Endothelial cell of umbilical vein (primary cell): Measurements from ENCODE around the gene HDHD2. TPM values are rescaled to one million over a fixed set of nuclear protein-coding genes. Genes with fewer than 3 reads are reported as not detected.
"Not testable (repeated sequence)": the region's sequence is repeated elsewhere in the genome, so short reads cannot be mapped to it uniquely, and the experiment has no call there.

Source experiments
- BruUV-seq: library from RNA; stranded (reverse); fragments of 400-500 nt; replicated peaks from 2 replicates; lab custom pipeline; 2021; lab: Mats Ljungman, UMichigan
- CTCF ChIA-PET: fragments of 300-600, 350-600 bp; sonication (Branson Sonifier 250); formaldehyde crosslinking; loops from one replicate; lab custom pipeline; 2021; ENCODE audit warnings: antibody characterized with exemption, inconsistent platforms; lab: Charles Lee
- POLR2A ChIA-PET: fragments of 300-600, 350-600 bp; sonication (Branson Sonifier 250); formaldehyde crosslinking; loops from one replicate; lab custom pipeline; 2021; ENCODE audit warnings: antibody characterized with exemption, inconsistent platforms; lab: Charles Lee
- DNase-seq: peaks from one replicate; pipeline ENCODE4 v3.0.0-alpha.2; 2011; ENCODE audit warnings: low read depth, low spot score
- FAIRE-seq: peaks from 2 replicates; lab custom pipeline; 2011; peaks lifted over from hg19 to GRCh38; lab: Jason Lieb, UNC
- H2AFZ ChIP-seq: 2 replicates; pipeline ENCODE4 v1.6.0; 2012; ENCODE audit warnings: low read depth, low read length, control low read depth, inconsistent platforms
- H3K27ac ChIP-seq: 2 replicates; pipeline ENCODE4 v1.5.1; 2011; ENCODE audit warnings: low read depth, mild to moderate bottlenecking, control low read depth, low read length, moderate library complexity; ENCODE audit not compliant: insufficient read depth
- H3K27me3 ChIP-seq, 2 experiments: 2 replicates each; pipeline versions ENCODE4 v1.6.0 to v1.6.1; 2011; ENCODE audit warnings: low read length in 2 of 2, mixed read lengths in 1 of 2; ENCODE audit not compliant: control insufficient read depth in 2 of 2, insufficient read depth in 2 of 2
- H3K36me3 ChIP-seq, 2 experiments: 2 replicates in 1 of 2; 3 replicates in 1 of 2; pipeline ENCODE4 v1.5.1; 2011; ENCODE audit warnings: low read length in 2 of 2, mild to moderate bottlenecking in 1 of 2, moderate library complexity in 1 of 2; ENCODE audit not compliant: control insufficient read depth in 2 of 2, insufficient read depth in 2 of 2; ENCODE audit errors: extremely low read depth in 1 of 2
- H3K4me1 ChIP-seq: 3 replicates; pipeline ENCODE4 v1.5.1; 2011; ENCODE audit warnings: mild to moderate bottlenecking, low read length; ENCODE audit not compliant: control insufficient read depth, insufficient read depth; ENCODE audit errors: extremely low read depth
- H3K4me2 ChIP-seq: 2 replicates; pipeline ENCODE4 v1.6.1; 2011; ENCODE audit warnings: low read length, control low read depth, mixed read lengths; ENCODE audit not compliant: insufficient read depth
- H3K4me3 ChIP-seq, 3 experiments: fragments of 200-600 bp in 1 of 3; sonication (generic), shearing (Covaris generic) in 1 of 3; replicated peaks in 1 of 3; 2 replicates each; pipeline ENCODE4 v1.5.1; 2011 to 2016; ENCODE audit warnings: control low read depth in 3 of 3, low read length in 3 of 3, mild to moderate bottlenecking in 2 of 3, inconsistent platforms in 1 of 3, low read depth in 1 of 3, moderate library complexity in 1 of 3; ENCODE audit not compliant: insufficient read depth in 1 of 3
- H3K79me2 ChIP-seq: 2 replicates; pipeline ENCODE4 v1.6.0; 2012; ENCODE audit warnings: low read length, inconsistent platforms; ENCODE audit not compliant: control insufficient read depth, insufficient read depth
- H3K9ac ChIP-seq: replicated peaks from 2 replicates; pipeline ENCODE3; 2011; ENCODE audit warnings: low read length, control low read depth; ENCODE audit not compliant: insufficient read depth; ENCODE audit errors: extremely low read depth
- H3K9me1 ChIP-seq: replicated peaks from 3 replicates; pipeline ENCODE4 v1.6.0; 2011; ENCODE audit warnings: mild to moderate bottlenecking, low read length; ENCODE audit not compliant: control insufficient read depth, insufficient read depth; ENCODE audit errors: extremely low read depth
- H3K9me3 ChIP-seq: replicated peaks from 2 replicates; pipeline ENCODE4 v1.5.1; 2012; ENCODE audit warnings: low read length, inconsistent platforms; ENCODE audit not compliant: control insufficient read depth, insufficient read depth
- H4K20me1 ChIP-seq: replicated peaks from 2 replicates; pipeline ENCODE3; 2011; ENCODE audit warnings: mild to moderate bottlenecking, low read length; ENCODE audit not compliant: control insufficient read depth, insufficient read depth; ENCODE audit errors: extremely low read depth
- FOS ChIP-seq: IDR thresholded peaks from 2 replicates; pipeline ENCODE4 v1.6.1; 2011; ENCODE audit warnings: mild to moderate bottlenecking, low read length, moderate library complexity, borderline replicate concordance; ENCODE audit not compliant: insufficient read depth
- GATA2 ChIP-seq: IDR thresholded peaks from 2 replicates; pipeline ENCODE4 v1.7.0; 2011; ENCODE audit warnings: low read depth, mild to moderate bottlenecking, moderate library complexity, mixed read lengths, low read length; ENCODE audit not compliant: insufficient read length, insufficient read depth
- JUN ChIP-seq: IDR thresholded peaks from 2 replicates; pipeline ENCODE4 v1.6.1; 2011; ENCODE audit warnings: borderline replicate concordance, low read depth; ENCODE audit not compliant: insufficient read length, insufficient read depth
- MYC ChIP-seq: IDR thresholded peaks from one replicate; pipeline ENCODE4 v1.6.1; 2011; ENCODE audit warnings: mild to moderate bottlenecking, low read depth, low read length
- POLR2AphosphoS5 ChIP-seq: IDR thresholded peaks from 2 replicates; pipeline ENCODE4 v1.6.1; 2012; ENCODE audit warnings: low read depth, mild to moderate bottlenecking, control low read depth, low read length, moderate library complexity; ENCODE audit not compliant: insufficient read depth
- dilution Hi-C: fragments of 300-500 bp; cut with MboI; formaldehyde crosslinking; loops from one replicate; pipeline ENCODE4 v1.15.0; 2019; ENCODE audit warnings: low sequenced_read_pairs; ENCODE audit not compliant: extremely low pct_ligation_motif_present
- intact Hi-C: fragments of 100-400 bp; cut with micrococcal nuclease; formaldehyde crosslinking; loops from one replicate; pipeline ENCODE4 v1.10.0; 2022
- polyA plus RNA-seq, 4 experiments: library from polyadenylated mRNA; depleted of rRNA in 3 of 4; stranded (reverse) in 3 of 4; unstranded in 1 of 4; fragments of >200 nt; gene quantifications; 2 replicates each; pipeline versions ENCODE4 v1.2.1 to v1.2.3, GENCODE V29; 2011 to 2012; ENCODE audit warnings: missing spikeins in 1 of 4
- total RNA-seq: library from RNA; stranded (reverse); gene quantifications from 2 replicates; pipeline ENCODE4 v1.2.3, GENCODE V29; 2021
- TF ChIP-seq, protein P1 (sequence below), 2 donors: IDR thresholded peaks; 1 replicate in 1 of 2; 2 replicates in 1 of 2; pipeline ENCODE4 v1.5.1; 2011; ENCODE audit warnings: low read length in 2 of 2, mild to moderate bottlenecking in 2 of 2, moderate library complexity in 2 of 2, control low read depth in 1 of 2, inconsistent platforms in 1 of 2, low read depth in 1 of 2; ENCODE audit not compliant: insufficient read depth in 1 of 2; ENCODE audit errors: extremely low read depth in 1 of 2

The HDHD2 gene
- total and polyA plus RNA-seq, 2 donors (not counting 3 experiments of a cell fraction or from before 2014, with no cell fraction given), result 3.5 to 18.7 TPM

DNA sequence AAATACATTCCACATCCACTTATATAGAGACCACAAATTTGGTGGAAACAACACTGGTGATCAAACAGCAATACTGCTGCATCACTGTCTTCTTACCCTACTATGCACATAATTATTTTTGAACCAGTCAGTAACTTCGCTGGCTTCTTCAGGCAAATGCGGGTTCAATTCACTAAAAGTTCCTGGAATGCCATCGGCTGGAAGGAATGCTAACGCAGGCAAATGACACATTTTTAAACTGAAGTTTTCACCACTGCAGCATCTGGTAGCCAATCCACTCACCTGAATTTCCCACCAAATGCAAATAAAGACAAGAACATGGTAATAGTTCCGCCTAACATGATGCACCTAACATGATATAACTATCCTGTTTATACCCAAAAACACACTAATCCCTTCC lies 10.0 kb upstream of the HDHD2 start:
- POLR2A ChIA-PET, result no interaction called here
- TF ChIP-seq JUN (no peak), GATA2 (no peak), MYC (no peak), FOS (no peak), POLR2AphosphoS5 (no peak)
- TF ChIP-seq, protein P1, sequence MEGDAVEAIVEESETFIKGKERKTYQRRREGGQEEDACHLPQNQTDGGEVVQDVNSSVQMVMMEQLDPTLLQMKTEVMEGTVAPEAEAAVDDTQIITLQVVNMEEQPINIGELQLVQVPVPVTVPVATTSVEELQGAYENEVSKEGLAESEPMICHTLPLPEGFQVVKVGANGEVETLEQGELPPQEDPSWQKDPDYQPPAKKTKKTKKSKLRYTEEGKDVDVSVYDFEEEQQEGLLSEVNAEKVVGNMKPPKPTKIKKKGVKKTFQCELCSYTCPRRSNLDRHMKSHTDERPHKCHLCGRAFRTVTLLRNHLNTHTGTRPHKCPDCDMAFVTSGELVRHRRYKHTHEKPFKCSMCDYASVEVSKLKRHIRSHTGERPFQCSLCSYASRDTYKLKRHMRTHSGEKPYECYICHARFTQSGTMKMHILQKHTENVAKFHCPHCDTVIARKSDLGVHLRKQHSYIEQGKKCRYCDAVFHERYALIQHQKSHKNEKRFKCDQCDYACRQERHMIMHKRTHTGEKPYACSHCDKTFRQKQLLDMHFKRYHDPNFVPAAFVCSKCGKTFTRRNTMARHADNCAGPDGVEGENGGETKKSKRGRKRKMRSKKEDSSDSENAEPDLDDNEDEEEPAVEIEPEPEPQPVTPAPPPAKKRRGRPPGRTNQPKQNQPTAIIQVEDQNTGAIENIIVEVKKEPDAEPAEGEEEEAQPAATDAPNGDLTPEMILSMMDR (IDR thresholded peaks at IDR 0.05; ENCODE audit: extremely low read depth in 1 of 2, insufficient read depth in 1 of 2, low read depth in 1 of 2, low read length in 2 of 2), result no peak
- DNase-seq, result no peak
- FAIRE-seq, result no peak
- Histone ChIP-seq H3K4me2 (no peak overlapping the region), H3K4me3 (no peak overlapping the region), H3K9me3 (no peaks in the 10 kb centered on the region), H3K27me3 (no peaks in the 10 kb centered on the region), H3K79me2 (peaks cover 74% of the 10 kb centered on the region), H3K9ac (no peak overlapping the region), H2AFZ (no peak overlapping the region), H3K36me3 (no peaks in the 10 kb centered on the region), H3K27ac (no peak overlapping the region), H3K4me1 (no peaks in the 10 kb centered on the region), H3K9me1 (no peaks in the 10 kb centered on the region), H4K20me1 (peaks cover 3% of the 10 kb centered on the region)
- dilution Hi-C loops, result no loop called here
- BruUV-seq, result no TSS peak
- intact Hi-C loops, result no loop called here
- CTCF ChIA-PET, result interaction anchor here (1.8 kb wide), 1 partner anchor 10 kb away, joined by 5 read pairs; the partner anchor contains the start of gene HDHD2

DNA sequence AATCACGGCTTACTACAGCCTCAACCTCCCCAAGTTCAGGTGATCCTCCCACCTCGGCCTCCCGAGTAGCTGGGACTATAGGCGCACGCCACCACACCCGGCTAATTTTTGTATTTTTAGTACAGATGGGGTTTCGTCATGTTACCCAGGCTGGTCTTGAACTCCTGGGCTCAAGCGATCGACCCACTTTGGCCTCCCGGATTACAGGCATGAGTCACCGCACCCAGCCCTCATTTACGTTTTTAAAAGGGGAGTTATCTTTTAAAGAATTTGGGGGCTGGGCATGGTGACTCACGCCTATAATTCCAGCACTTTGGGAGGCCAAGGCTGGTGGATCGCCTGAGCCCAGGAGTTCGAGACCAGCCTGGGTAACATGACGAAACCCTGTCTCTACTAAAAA lies 8.1 kb upstream of the HDHD2 start:
- H3K9ac ChIP-seq, POLR2A ChIA-PET, FAIRE-seq, H3K9me3 ChIP-seq, BruUV-seq, H3K27ac ChIP-seq, H3K27me3 ChIP-seq, H3K4me1 ChIP-seq, H3K36me3 ChIP-seq, intact Hi-C loops, dilution Hi-C loops, H3K9me1 ChIP-seq, H3K4me3 ChIP-seq, H4K20me1 ChIP-seq, H2AFZ ChIP-seq, H3K4me2 ChIP-seq, DNase-seq: not testable (repeated sequence)
- H3K79me2 ChIP-seq, result peaks cover 56% of the 10 kb centered on the region
- CTCF ChIA-PET, result interaction anchor here (1.5 kb wide), 1 partner anchor 9 kb away, joined by 3 read pairs; no protein-coding TSS in a partner anchor
